Spleen (tissue), 13 donors: ENCODE measurements around the gene ALDH6A1. TPM values are rescaled to one million over a fixed set of nuclear protein-coding genes. Genes with fewer than 3 reads are reported as not detected.
"Not testable (repeated sequence)": the region's sequence is repeated elsewhere in the genome, so short reads cannot be mapped to it uniquely, and the experiment has no call there.

Experiments
- DNase-seq: peaks from one replicate; pipeline ENCODE4 v3.0.0-alpha.2; 2020
- H3K27ac ChIP-seq, 8 donors: fragments of 200-600 bp; sonication (generic) in 7 of 8; 1 replicate in 4 of 8; 2 replicates in 4 of 8; pipeline versions ENCODE4 v1.5.0 to v1.8.0; 2016 to 2021; ENCODE audit warnings: inconsistent platforms in 4 of 8, mild to moderate bottlenecking in 4 of 8, moderate library complexity in 1 of 8
- H3K27me3 ChIP-seq, 7 donors: fragments of 200-600 bp; sonication (generic) in 6 of 7; replicated peaks in 1 of 7; 1 replicate in 4 of 7; 2 replicates in 3 of 7; pipeline versions ENCODE4 v1.5.0 to v1.8.0; 2016 to 2021; ENCODE audit warnings: inconsistent platforms in 3 of 7, mild to moderate bottlenecking in 1 of 7
- H3K36me3 ChIP-seq, 6 donors: fragments of 200-600 bp; sonication (generic) in 5 of 6; 1 replicate in 4 of 6; 2 replicates in 2 of 6; pipeline versions ENCODE4 v1.5.0 to v1.8.0; 2016 to 2021; ENCODE audit warnings: inconsistent platforms in 2 of 6
- H3K4me1 ChIP-seq, 6 donors: fragments of 200-600 bp; sonication (generic) in 5 of 6; 1 replicate in 3 of 6; 2 replicates in 3 of 6; pipeline versions ENCODE4 v1.5.0 to v1.8.0; 2016 to 2021; ENCODE audit warnings: inconsistent platforms in 3 of 6
- H3K4me3 ChIP-seq, 8 donors: fragments of 200-600 bp; sonication (generic) in 7 of 8; 1 replicate in 4 of 8; 2 replicates in 4 of 8; pipeline versions ENCODE4 v1.5.0 to v1.8.0; 2016 to 2021; ENCODE audit warnings: inconsistent platforms in 4 of 8, mild to moderate bottlenecking in 4 of 8, moderate library complexity in 2 of 8
- H3K9me3 ChIP-seq, 8 donors: fragments of 200-600 bp; sonication (generic) in 7 of 8; 1 replicate in 4 of 8; 2 replicates in 4 of 8; pipeline versions ENCODE4 v1.5.0 to v1.8.0; 2016 to 2021; ENCODE audit warnings: inconsistent platforms in 4 of 8
- CTCF ChIP-seq, 11 experiments: fragments of 200-600 bp in 7 of 11; fragments of 450-650 bp in 4 of 11; sonication (generic) in 4 of 11; IDR thresholded peaks in 8 of 11; conservative IDR thresholded peaks in 3 of 11; 1 replicate in 7 of 11; 2 replicates in 4 of 11; pipeline versions ENCODE4 v1.4.0 to v1.8.0; 2016 to 2021; ENCODE audit warnings: antibody characterized with exemption in 11 of 11, inconsistent platforms in 4 of 11, mild to moderate bottlenecking in 1 of 11
- POLR2A ChIP-seq, 3 donors: fragments of 450-650 bp; IDR thresholded peaks; one replicate each; pipeline ENCODE4 v1.5.1; 2017; ENCODE audit warnings: antibody characterized with exemption in 3 of 3, mild to moderate bottlenecking in 1 of 3
- POLR2AphosphoS5 ChIP-seq, 3 donors: sonication (generic); formaldehyde crosslinking; IDR thresholded peaks; one replicate each; pipeline ENCODE4 v1.5.1; 2017; ENCODE audit warnings: antibody characterized with exemption in 3 of 3
- WGBS, 5 donors: extraction: QIAGEN DNeasy Blood & Tissue Kit in 3 of 5; methylation state at CpG; one replicate each; pipeline versions ENCODE4 v1.1.5 to v1.1.7; 2013 to 2018; 5-methylcytosine and 5-hydroxymethylcytosine counted together
- intact Hi-C: fragments of 100-400 bp; cut with DNase I; formaldehyde crosslinking; loops from one replicate; pipeline ENCODE4 v1.15.0; 2023; ENCODE audit warnings: low total_unique reads
- long read RNA-seq, 2 donors: transcript quantifications; one replicate each; lab custom pipeline, GENCODE V29; 2026
- polyA plus RNA-seq, 3 donors: library from polyadenylated mRNA; stranded (reverse); fragments of 200-250 nt; gene quantifications; one replicate each; pipeline ENCODE4 v1.2.1, GENCODE V29; 2013
- total RNA-seq, 7 donors: library from RNA; depleted of rRNA in 3 of 7; stranded (reverse); fragments of >200 nt in 3 of 7; fragmentation: NEBNext Ultra II Directional in 4 of 7; extraction: Animal tissue kit (Norgen Biotek cat#: 25700) in 4 of 7; gene quantifications; one replicate each; pipeline versions ENCODE4 v1.1.0 to v1.2.1, GENCODE V29; 2016 to 2021
- donor health status: healthy with polysubstance abuse.
- donor health status: DM: no; HTN: no; CAD: no; lungs with moderate emphysema.
- donor health status: DM: no; HTN: no; CAD: no.
- donor health status: Bipolar disorder and iron deficiency.
- donor health status: healthy.
- donor health status: DM: no; HTN: no; CAD: no.
- donor health status: DM: yes; HTN: yes; CAD: no.

The ALDH6A1 gene
- total RNA-seq (10 to 100 TPM; 10.7 to 20.2 (median 12.2) TPM), polyA plus RNA-seq (1 to 10 TPM; 2.3 to 4.3 (median 3.2) TPM)
- long read RNA-seq, donor 1, full-length matches to known transcripts: 4 of 4 reads
- long read RNA-seq, donor 1, partial matches to known transcripts: 0 of 4 reads
- long read RNA-seq, donor 1, other reads (novel, unspliced or antisense): 0 of 4 reads
- long read RNA-seq, donor 2, full-length matches to known transcripts: 1 of 1 reads
- long read RNA-seq, donor 2, partial matches to known transcripts: 0 of 1 reads
- long read RNA-seq, donor 2, other reads (novel, unspliced or antisense): 0 of 1 reads

DNA sequence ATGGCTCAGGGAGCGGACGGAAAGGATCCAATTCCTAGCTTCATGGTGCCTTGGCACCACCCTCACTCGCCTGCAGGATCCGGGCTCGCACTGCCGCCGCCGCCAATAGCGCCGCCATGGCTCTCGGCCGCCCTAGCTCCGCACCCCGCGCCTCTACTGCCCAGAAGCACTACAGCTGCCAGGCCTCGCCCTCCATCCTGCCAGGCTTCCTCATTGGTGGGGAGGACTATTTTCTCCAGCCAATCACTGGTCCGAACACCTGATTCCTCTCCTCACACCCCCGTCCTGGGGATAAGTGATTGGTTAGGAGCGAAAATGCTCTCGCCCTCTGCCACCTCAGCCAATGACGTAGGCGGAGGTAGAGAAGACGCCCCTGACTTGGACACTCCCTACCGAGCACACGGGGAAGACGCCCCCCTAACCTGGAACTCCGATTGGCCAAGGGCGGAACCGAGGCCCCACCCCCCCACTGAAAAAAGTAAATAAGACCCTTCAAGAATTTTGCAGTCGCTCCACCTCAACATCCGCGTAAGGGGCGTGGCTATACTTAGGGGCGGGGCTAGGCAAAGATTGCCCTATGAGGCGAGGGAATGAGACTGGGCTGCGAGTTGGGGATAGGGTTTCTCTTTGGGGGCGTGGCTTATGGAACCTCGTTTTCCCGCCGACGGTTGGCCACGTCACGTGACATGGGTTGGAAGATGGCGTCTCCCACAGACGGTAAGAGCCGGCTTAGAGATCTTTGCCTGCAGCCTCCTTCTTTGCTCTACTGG lies at the start of gene ALDH6A1, which contains the start of gene LIN52:
Gene ALDH6A1, minus strand, starts transcription at position 177 of the 770 bp plus-strand sequence. Its CDS starts 59 bp downstream, at position 118.
Gene LIN52, plus strand, starts transcription at position 680 of the 770 bp plus-strand sequence. Its CDS starts 19 bp downstream, at position 699.
- Histone ChIP-seq H3K27ac (peak within 1 kb of the TSS; percentile 68 to 89 (median 86)), H3K4me3 (peak within 1 kb of the TSS; percentile 82 to 97 (median 92)), H3K36me3 (no peaks in the 10 kb centered on the region), H3K9me3 (no peaks in the 10 kb centered on the region), H3K4me1 (peaks cover 10 to 43% (median 27%) of the 10 kb centered on the region in 6 donors), H3K27me3 (no peaks in the 10 kb centered on the region)
- 0 to 1% (median 0%) methylated on average over 39 to 46 of the region's 46 CpGs for WGBS, 5 donors
- TF ChIP-seq POLR2A (IDR thresholded peaks at IDR 0.05) (peak in 1 of 3 donors; percentile 70), CTCF (IDR thresholded peaks at IDR 0.05 in 8 of 11, conservative IDR thresholded peaks at IDR 0.05 in 3 of 11) (peak in 7 of 11 experiments; percentile 7 to 39 (median 15)), POLR2AphosphoS5 (IDR thresholded peaks at IDR 0.05) (peak; percentile 90 to 96 (median 95))
- intact Hi-C loops: no loop called here
- peak; percentile 99 for DNase-seq

- intact Hi-C loops: no loop called here
- H3K27me3 ChIP-seq: no peaks in the 10 kb centered on the region
- TF ChIP-seq POLR2A (IDR thresholded peaks at IDR 0.05): no peak
- no peak for TF ChIP-seq POLR2AphosphoS5 (IDR thresholded peaks at IDR 0.05)
- no peak for TF ChIP-seq CTCF (IDR thresholded peaks at IDR 0.05 in 8 of 11, conservative IDR thresholded peaks at IDR 0.05 in 3 of 11)
- H3K4me3 ChIP-seq: no peak overlapping the region
- no peak overlapping the region for H3K27ac ChIP-seq
- H3K4me1 ChIP-seq: no peaks in the 10 kb centered on the region
- 90 to 100% (median 95%) methylated on average over 1 of the region's 1 CpG for WGBS, 5 donors
- H3K9me3 ChIP-seq: peaks cover 0 to 5% (median 1%) of the 10 kb centered on the region in 8 donors
- peaks cover 0 to 5% (median 0%) of the 10 kb centered on the region in 6 donors for H3K36me3 ChIP-seq
- no peak for DNase-seq
Measured at GRCh38 chr14:74127634-74128033, 43.4 kb upstream of the ALDH6A1 start.

DNA sequence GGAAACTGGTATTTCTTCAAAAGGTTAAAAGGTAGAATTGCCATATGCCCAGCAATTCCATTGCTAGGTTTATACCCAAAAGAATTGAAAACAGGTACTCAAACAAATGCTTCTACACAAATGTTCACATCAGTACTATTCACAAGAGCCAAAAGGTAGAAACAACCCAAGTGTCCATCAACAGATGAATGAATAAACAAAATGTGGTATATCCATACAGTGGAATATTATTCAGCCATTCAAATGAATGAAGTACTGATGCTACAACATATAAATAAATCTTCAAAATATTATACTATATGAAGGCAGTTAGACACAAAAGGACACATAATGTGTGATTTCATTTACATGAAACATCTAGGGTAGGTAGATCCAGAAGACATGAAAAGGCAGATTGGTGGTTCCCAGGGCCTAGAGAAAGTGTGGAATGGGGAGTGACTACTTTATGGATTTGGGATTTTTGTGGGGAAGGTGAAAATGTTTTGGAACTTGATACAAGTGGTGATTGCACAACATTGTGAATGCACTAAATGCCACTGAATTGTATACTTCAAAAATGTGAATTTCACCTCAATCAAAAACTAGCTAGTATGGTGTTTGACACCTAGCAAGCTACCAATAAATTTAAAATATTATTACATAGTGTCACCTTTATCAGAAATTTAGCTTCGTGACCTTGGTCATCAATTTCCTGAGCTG lies 42.2 kb upstream of the ALDH6A1 start:
- Histone ChIP-seq H3K4me3 (no peak overlapping the region), H3K4me1 (no peaks in the 10 kb centered on the region), H3K27me3 (no peaks in the 10 kb centered on the region), H3K36me3 (peaks cover 0 to 6% (median 0%) of the 10 kb centered on the region in 6 donors), H3K9me3 (peaks cover 0 to 5% (median 1%) of the 10 kb centered on the region in 8 donors), H3K27ac (no peak overlapping the region)
- no peak for DNase-seq
- intact Hi-C loops: no loop called here
- no peak for TF ChIP-seq CTCF (IDR thresholded peaks at IDR 0.05 in 8 of 11, conservative IDR thresholded peaks at IDR 0.05 in 3 of 11)
- no peak for TF ChIP-seq POLR2AphosphoS5 (IDR thresholded peaks at IDR 0.05)
- no peak for TF ChIP-seq POLR2A (IDR thresholded peaks at IDR 0.05)
- 91 to 100% (median 97%) methylated on average over 1 of the region's 1 CpG for WGBS, 5 donors

- H3K4me3 ChIP-seq, H3K4me1 ChIP-seq, H3K27me3 ChIP-seq, H3K27ac ChIP-seq, intact Hi-C loops, H3K9me3 ChIP-seq, DNase-seq: not testable (repeated sequence)
- WGBS, 5 donors: 69 to 91% (median 87%) methylated on average over 4 of the region's 5 CpGs
- peaks cover 0 to 15% (median 4%) of the 10 kb centered on the region in 6 donors for H3K36me3 ChIP-seq
Measured at GRCh38 chr14:74125487-74125886, 41.2 kb upstream of the ALDH6A1 start.
